NCI-H146 (cell line): ENCODE results near the gene SRR.

Source experiments
- DNase-seq: peaks from one replicate; lab custom pipeline; 2025; lab: John Stamatoyannopoulos, UW

SRR gene

DNA sequence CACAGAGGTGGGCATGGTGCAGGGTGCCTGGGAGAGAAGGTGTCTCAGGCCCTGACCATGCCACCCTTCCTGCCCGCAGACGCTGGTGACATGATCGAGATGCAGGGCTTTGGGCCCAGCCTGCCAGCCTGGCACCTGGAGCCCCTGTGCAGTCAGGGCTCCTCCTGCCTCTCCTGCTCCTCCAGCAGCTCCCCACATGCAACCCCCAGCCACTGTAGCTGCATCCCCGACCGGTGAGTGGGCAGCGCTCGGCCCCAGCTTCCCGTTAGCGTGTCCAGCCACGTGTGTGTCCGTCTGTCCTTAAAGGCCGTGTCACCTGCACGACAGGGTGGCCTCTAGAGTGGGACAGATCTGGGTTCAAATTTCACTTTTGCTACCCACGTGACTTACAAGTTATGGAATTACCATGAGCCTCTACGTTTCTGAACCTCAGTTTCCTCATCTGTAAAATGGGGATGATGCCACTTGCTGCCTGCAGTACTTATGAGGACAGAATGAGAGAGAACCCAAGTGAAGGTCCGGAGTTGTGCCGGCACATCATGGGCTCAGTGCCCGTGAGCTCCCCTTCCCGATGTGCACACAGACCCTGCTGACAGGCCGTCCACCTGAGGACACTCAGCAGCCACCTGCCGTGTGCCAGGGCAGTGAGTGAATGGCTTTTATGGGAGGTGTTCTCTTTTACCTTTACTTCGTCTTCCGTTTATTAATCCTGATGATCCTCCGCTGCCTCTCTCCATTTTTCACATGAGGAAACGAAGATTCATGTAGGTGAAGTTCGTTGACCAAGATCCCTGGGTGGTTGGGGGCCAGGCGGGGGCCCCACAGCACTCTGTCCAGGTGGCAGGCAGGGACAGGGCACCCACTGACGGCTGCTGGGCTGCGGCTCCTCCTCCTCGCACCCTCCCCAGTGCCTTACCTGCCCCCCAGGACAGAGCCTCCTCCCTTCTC is 67.7 kb downstream of the SRR start:
- no peak for DNase-seq

GRCh38 chr17:2372180-2372579 is 68.4 kb downstream of the SRR start:
- DNase-seq: no peak

- DNase-seq: no peak
These were observed 68.9 kb downstream of the SRR start for GRCh38 chr17:2372681-2373080.

DNA sequence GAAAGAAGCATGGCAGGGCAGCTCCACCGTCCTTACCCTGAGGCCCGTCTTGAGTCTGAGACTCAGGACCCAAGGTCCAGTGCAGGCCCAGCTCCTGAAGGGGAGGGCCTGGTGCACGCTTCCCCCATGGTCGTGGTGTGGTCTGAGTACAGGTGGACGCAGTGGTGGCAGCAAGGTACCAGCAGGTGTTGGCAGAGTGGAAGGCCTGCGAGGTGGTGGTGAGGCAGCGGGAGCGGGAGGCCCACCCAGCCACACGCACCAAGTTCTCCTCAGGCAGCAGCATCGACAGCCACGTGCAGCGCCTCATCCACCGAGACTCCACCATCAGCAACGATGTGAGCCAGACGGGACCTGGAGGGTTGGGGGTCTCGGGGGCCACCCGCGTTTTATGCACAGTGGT is 69.4 kb downstream of the SRR start:
- DNase-seq: no peak
